Hematopoietic multipotent progenitor cell treated with erythropoietin and hydrocortisone succinate and interleukin-3 and kit ligand, for 8 days (in vitro differentiated cells): ENCODE measurements around the gene MEX3D.
"Not testable (repeated sequence)": the region's sequence is repeated elsewhere in the genome, so short reads cannot be mapped to it uniquely, and the experiment has no call there.

Experiments used
- DNase-seq: peaks from one replicate; pipeline ENCODE4 v3.0.0-alpha.2; 2015

MEX3D gene

DNA sequence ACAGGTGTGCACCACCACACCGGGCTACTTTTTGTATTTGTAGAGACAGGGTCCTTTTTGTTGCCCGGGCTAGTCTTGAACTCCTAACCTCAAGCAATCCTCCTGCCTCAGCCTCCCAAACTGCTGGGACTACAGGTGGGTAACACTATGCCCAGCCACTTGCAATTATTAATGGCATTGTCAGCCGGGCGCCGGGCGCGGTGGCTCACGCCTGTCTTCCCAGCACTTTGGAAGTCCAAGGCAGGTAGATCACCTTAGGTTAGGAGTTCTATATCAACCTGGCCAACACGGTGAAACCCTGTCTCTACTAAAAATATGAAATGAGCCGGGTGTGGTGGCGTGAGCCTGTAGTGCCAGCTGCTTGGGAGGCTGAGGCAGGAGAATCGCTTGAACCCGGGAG, 2.7 kb upstream of the MEX3D start:
- no peak for DNase-seq

DNA sequence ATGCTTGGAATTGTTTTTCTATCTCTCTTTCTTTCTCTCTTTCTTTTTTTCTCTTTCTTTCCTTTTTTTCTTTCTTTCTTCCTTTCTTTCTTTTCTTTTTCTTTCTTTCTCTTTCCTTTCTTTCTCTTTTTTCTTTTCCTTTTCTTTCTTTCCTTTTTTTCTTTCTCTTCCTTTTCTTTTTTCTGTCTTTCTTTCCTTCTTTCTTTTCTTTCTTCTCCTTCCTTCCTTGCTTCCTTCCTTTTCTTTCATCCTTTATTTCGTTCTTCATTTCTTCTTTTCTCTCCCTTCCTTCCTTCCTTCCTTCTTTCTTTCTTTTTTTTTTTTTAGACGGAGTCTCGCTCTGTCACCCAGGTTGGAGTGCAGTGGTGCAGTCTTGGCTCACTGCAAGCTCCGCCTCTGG, 1.9 kb upstream of the MEX3D start:
- no peak for DNase-seq

DNA sequence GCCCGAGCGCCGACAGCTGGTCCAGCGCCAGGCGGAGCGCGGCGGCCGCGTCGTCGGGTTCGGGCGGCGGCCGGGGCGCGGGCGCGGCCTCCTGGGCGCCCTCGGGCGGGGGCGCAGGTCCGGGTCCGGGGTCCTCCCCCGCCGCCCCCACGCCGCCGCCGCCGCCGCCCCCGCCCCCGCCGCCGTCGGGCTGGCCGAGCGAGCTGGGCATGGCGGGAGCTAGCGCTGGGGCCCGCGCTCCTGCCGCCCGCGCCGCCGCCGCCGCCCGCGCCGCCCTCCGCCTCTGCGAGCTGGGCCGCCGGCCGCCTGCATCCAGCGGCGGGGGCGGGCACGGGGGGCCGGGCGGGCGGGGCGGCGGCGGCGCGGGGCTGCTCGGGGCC, 287 bp downstream of the MEX3D start:
- no peak for DNase-seq

GRCh38 chr19:1567116-1567847, 843 bp downstream of the MEX3D start:
- DNase-seq = no peak

- no peak for DNase-seq
Measured at GRCh38 chr19:1566392-1567115, 1.6 kb downstream of the MEX3D start.

- no peak for DNase-seq
Measured at GRCh38 chr19:1563251-1563650, 4.9 kb downstream of the MEX3D start.

DNA sequence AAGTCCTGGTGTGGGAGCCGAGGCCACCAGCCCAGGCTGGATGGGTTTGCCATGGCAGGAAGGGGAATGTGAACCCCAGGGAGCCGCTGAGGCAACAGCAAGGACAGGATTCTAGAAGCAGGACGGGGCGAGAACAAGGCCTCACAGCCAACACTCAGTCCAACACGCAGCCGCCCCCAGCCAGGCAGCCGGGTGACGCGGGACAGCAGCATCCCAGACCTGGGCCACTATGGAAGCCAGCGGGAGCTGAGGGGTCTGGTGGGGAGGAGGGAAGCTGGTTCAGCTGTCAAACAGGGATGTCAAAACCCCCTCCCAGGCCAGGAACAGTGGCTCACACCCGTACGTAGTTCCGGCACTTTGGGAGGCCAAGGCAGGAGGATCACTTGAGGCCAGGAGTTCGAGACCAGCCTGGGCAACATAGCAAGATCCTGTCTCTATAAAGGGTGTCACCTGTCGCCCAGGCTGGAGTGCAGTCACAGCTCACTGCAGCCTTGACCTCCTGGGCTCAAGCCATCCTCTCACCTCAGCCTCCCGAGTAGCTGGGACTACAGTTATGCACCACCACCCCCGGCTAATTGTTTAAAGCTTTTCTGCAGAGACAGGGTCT, 6.8 kb downstream of the MEX3D start:
- no peak for DNase-seq

DNA sequence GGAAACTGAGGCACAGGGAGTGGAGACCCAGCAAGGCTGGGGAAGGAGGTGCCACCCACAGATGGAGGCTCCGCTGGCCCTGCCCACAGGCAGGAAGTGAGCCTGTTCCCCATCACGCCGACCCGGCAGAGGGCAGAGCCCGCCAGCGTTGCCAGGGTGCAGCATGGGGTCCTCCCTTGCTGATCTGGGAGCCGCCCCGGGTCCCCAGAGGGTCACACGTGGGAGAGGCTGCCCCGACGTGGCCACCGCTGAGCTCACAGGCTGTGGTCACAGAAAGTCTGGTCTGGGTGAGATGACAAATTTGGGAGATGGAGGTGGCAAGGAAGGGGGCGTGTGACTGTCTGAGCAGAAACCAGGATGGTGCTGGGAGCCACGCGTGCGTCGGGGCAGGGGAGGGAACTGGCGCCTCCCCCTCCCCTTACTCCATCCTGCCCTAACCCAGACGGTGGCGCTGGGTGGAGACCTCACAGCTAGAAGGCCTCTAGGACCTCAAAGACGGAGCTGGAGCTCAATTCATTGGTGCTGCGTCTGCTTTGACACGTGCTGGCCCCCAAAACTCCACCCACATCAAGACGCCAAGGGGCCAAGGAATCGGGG, 7.7 kb downstream of the MEX3D start:
- DNase-seq = no peak

- DNase-seq = no peak
Measured at GRCh38 chr19:1558552-1558951, 9.6 kb downstream of the MEX3D start.

DNA sequence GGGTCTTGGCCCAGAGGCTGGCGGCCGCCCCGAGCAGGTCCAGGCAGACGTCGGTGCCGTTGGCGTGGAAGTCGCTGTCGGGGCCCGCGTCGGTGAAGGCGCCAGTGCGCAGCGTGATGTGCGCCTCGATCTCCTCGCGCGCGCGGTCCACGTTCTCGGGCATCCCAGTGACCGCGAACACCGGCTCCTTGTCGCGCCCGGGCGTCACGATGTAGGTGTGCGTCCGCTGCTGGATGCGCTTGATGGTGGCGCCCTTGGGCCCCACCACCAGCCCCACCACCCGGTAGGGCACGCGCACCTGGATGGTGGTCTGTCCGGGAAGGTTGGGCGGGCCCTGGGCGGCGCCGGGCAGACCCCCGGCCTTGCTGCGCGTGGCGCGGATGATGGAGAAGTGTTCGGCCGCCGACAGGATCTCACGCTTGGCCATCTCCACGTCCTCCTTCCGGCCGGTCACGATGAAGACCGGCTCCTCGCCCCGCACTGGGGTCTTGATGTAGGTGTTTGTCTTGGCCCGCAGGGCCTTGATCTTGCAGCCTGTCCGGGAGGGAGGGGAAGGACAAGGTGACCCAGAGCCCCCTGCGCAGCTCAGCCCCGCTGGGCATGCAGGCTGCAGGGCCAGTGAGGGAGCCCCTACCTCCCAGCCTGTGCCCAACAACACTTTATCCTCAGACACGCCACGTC, 11.6 kb downstream of the MEX3D start:
- no peak for DNase-seq

GRCh38 chr19:1555487-1556389, 12.4 kb downstream of the MEX3D start:
- DNase-seq = no peak

GRCh38 chr19:1554968-1555367, 13.2 kb downstream of the MEX3D start:
- DNase-seq = no peak

GRCh38 chr19:1553415-1553814, 14.7 kb downstream of the MEX3D start:
- no peak for DNase-seq

DNA sequence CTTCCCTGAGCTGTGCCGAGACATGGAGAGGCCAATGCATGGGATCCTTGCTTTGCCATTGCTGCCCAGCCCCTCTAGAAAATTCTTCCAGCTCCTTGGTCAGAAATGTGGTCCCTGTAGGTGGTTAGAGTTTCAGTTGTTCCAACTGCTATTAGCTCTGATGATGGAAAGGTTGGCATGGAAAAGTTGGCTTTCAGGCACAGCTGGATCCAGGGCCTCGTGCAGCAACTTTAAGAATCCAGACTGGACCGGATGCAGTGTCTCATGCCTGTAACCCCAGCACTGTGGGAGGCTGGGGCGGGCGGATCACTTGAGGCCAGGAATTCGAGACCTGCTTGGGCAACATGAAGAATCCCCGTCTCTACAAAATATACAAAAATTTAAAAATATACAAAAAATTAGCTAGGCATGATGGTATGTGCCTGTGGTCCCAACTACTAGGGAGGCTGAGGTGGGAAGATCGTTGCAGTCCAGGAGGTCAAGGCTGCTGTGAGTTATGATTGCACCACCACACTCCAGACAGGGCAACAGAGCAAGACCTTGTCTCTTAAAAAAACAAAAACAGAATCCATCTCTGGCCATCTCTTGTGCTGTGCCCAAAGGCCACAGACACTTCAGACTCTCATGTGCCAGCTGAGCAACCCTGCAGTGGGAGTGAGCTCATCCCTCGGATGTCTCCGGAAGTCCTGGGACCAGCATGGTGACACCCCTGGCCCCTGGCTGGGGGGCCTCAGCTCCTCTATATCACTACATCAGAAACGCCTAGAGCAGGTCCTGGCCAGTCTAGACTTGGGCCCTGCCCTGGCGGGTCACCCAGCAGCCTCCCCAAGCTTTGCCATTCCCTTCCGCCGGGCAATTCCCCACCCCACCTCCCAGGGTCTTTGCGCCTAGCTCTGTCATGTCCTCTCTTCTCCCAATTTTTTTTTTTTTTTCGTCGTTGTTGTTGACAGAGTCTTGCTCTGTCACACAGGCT, 16.8 kb downstream of the MEX3D start:
- DNase-seq = no peak

DNA sequence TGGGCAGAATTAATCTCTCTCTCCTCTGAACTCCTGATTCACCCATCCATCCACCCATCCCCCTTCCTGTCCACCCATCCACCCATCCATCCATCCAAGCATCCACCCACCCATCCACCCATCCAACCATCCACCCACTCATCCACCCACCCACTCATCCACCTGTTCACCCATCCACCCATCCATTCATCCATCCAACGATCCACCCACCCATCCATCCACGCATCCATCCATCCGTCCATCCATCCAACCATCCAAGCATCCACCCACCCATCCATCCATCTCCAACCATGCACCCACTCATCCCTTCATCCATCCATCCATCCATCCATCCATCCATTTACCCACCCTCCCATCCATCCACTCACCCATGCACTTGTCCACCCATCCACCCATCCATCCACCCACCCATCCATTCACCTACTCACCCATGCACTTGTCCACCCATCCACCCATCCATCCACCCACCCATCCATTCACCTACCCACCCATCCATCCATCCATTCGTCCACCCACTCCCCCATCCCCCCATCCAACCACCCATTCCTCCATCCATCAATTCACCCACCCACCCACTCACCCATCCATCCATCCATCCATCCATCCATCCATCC, 18.7 kb downstream of the MEX3D start:
- no peak for DNase-seq

- no peak for DNase-seq
Measured at GRCh38 chr19:1540365-1540925, 27.7 kb downstream of the MEX3D start.

GRCh38 chr19:1539749-1540148, 28.4 kb downstream of the MEX3D start:
- DNase-seq = not testable (repeated sequence)

- no peak for DNase-seq
Measured at GRCh38 chr19:1538978-1539377, 29.1 kb downstream of the MEX3D start.

- not testable (repeated sequence) for DNase-seq
Measured at GRCh38 chr19:1535699-1536098, 32.4 kb downstream of the MEX3D start.

DNA sequence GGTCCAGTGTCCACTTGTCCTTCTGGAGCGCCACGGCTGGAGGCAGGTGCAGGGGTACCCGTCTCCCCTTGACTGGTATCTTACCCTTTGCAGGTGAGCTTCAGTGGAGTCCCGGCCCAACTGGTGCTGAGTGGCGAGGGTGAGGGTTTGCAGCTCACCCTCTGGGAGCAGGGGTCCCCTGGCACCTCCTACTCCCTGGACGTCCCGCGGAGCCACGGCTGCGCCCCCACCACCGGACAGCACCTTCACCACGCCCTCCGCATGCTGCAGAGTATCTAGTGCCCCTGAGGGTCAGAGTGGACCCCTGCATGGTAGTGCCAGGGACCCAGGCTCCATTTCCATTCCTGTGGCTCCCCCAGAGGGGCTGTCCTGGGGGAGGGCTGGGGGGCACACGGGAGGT, 33.2 kb downstream of the MEX3D start:
- DNase-seq = no peak
